Measurements from ENCODE around the gene SERGEF.

Gene SERGEF

DNA sequence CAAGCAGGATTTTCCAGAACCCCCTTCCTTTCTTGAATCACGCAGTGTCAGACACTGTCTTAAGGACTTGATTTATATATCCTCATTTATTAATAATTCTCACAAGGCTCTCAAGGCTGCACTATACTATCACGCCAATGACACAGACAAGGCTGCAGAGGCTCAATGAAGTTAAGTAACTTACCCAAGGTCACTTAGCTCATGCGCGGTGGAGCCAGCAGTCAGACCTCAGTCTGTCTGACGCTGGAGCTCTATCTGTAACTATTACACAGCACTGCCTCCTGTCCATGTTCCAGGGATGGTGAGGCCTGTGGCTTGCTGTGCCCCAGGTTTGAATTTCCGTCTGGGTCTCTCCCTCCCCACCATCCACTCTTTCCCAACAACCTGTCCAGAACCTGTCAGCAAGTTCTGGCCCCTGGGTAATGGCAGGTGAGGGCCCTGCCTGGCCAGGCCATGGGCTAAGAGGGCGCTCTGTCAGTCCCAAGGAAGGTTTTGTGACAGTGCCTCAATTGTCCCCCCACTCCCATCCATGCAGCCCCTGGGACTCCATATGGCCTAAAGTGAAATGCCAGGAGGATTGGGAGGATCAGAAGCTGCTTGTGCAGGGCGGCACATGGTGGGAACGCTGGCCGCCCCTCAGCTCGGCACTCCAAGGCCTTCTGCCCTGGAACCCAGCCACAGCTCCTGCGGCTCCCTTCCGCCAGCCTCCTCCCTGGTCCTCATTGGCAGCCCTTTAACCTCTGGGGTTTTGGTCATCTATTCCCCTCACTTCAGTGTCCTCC lies 269.6 kb downstream of the SERGEF start:
- ChIA-PET POLR2A (no interaction called here), CTCF (interaction anchor here (1.2 to 2.3 kb wide), 2 partner anchors 13 to 238 kb away, joined by 3 to 15 read pairs; no protein-coding TSS in a partner anchor)
- DNase-seq (ENCODE audit: low read depth, low spot score), result no peak
- TF ChIP-seq, protein P1, sequence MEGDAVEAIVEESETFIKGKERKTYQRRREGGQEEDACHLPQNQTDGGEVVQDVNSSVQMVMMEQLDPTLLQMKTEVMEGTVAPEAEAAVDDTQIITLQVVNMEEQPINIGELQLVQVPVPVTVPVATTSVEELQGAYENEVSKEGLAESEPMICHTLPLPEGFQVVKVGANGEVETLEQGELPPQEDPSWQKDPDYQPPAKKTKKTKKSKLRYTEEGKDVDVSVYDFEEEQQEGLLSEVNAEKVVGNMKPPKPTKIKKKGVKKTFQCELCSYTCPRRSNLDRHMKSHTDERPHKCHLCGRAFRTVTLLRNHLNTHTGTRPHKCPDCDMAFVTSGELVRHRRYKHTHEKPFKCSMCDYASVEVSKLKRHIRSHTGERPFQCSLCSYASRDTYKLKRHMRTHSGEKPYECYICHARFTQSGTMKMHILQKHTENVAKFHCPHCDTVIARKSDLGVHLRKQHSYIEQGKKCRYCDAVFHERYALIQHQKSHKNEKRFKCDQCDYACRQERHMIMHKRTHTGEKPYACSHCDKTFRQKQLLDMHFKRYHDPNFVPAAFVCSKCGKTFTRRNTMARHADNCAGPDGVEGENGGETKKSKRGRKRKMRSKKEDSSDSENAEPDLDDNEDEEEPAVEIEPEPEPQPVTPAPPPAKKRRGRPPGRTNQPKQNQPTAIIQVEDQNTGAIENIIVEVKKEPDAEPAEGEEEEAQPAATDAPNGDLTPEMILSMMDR (IDR thresholded peaks at IDR 0.05; ENCODE audit: insufficient read depth, low read length, missing control alignments), result no peak
- H3K4me3 ChIP-seq (ENCODE audit: low read depth, low read length), result no peak overlapping the region

DNA sequence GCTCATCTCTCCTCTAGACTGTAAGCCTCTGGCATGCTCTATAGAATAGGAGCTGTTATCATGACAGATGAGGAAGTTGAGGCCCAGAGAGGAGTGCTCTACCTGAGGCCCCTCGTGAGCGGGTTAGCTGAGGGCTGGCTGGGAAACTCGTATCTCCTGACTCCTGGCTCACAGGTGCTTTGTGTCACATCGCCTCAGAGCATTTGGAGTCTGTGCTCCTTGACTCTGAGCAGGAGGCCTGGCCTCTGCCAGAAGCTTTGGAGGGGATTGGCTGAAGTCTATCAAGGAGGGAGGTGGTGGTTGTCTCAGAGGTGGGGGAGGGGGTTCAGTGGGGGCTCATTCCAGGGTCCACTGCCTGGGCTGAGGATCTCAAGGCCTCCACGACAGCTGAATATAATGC lies 270.8 kb downstream of the SERGEF start:
- no peak for DNase-seq (ENCODE audit: low read depth, low spot score)
- ChIA-PET CTCF (interaction anchor here (1.4 to 2.1 kb wide), 2 partner anchors 231 to 235 kb away, joined by 3 to 8 read pairs; no protein-coding TSS in a partner anchor), POLR2A (no interaction called here)
- no peak overlapping the region for H3K4me3 ChIP-seq (ENCODE audit: low read depth, low read length)
- TF ChIP-seq, protein P1 (IDR thresholded peaks at IDR 0.05; ENCODE audit: insufficient read depth, low read length, missing control alignments), result no peak

DNA sequence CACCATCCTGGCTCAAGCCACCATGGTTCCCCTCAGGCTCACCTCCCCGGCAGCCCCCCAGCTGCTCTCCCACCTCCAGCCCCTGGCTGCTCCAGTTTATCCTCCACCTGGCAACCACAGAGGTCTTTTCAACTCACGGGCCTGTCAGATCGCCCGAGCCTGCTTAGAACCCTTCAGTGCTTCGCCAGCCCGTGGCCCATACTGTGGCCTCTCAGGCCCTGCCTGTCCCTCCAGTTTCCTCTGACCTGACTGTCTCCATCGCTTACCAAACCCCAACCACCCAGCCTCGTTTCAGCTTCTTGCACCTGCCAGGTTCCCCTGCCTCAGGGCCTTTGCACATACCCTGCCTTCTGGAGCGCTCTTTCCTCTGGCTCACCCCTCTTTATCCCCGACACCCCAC lies 271.4 kb downstream of the SERGEF start:
- TF ChIP-seq, protein P1 (IDR thresholded peaks at IDR 0.05; ENCODE audit: insufficient read depth, low read length, missing control alignments), result no peak
- ChIA-PET POLR2A (no interaction called here), CTCF (interaction anchor here (1.2 to 2.1 kb wide), 4 partner anchors 10 to 237 kb away, joined by 3 to 9 read pairs (median 6); no protein-coding TSS in a partner anchor)
- no peak overlapping the region for H3K4me3 ChIP-seq (ENCODE audit: low read depth, low read length)
- no peak for DNase-seq (ENCODE audit: low read depth, low spot score)

DNA sequence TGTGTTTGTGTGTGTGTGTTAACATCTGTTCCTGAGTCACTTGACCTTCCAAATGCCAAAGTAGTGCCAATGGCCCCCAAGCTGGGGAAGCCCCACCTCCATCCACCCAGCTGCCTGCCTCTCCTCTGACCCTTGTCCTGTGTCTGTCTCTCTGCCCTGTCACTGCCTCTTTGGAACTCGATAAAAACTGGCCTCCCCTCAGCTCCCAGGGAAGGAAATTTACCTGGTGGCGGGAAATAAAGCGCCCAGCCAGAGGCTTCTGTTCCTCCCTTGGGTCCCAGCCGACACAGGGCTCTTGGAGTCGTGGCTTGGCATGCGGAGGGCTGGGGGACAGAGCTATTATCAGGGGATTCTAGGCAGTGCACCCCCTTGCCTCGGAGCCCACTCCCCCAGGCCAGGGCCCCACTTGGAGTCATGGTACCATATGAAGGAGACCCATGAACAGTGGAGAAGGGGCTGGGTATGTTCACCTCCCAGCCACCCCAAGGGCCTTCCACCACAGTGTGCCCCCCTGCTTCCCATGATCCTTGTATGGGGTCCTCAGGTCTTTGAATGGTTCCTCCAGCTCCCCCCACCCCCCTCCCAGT lies 272.1 kb downstream of the SERGEF start:
- CTCF ChIA-PET, result interaction anchor here (1.2 to 2.1 kb wide), 4 partner anchors 10 to 238 kb away, joined by 3 to 9 read pairs (median 6); no protein-coding TSS in a partner anchor
- TF ChIP-seq, protein P1 (IDR thresholded peaks at IDR 0.05; ENCODE audit: insufficient read depth, low read length, missing control alignments), result no peak
- H3K4me3 ChIP-seq (ENCODE audit: low read depth, low read length), result no peak overlapping the region
- DNase-seq (ENCODE audit: low read depth, low spot score), result no peak
- POLR2A ChIA-PET, result no interaction called here

DNA sequence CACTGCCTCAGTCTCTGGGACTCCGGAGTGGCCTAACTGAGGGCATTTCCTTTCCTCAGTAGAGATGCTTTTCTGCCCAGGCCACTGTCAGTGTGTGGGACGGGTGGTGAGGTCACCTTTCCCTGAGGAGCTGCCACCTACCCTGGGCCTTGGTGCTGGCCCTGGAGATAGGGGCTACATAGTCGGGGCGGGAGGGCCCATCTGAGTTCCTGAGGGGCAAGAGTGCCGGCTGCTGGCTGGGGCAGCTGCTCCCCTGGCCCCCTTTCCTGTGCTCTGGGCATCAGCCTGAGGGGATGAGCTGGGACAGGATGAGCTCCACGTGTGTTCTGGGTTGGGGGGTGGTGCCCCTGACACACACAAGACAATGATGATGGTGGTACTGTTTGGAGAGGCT lies 272.9 kb downstream of the SERGEF start:
- CTCF ChIA-PET, result interaction anchor here (0.6 to 2.1 kb wide), 2 partner anchors 9 to 239 kb away, joined by 4 to 9 read pairs; no protein-coding TSS in a partner anchor
- DNase-seq (ENCODE audit: low read depth, low spot score), result no peak
- POLR2A ChIA-PET, result no interaction called here
- TF ChIP-seq, protein P1 (IDR thresholded peaks at IDR 0.05; ENCODE audit: insufficient read depth, low read length, missing control alignments), result no peak
- no peak overlapping the region for H3K4me3 ChIP-seq (ENCODE audit: low read depth, low read length)

Measured in AG04449 (cell line).